Measurements from ENCODE around the gene PRKD1. TPM values are rescaled to one million over a fixed set of nuclear protein-coding genes. Genes with fewer than 3 reads are reported as not detected.

Gene PRKD1
- total and polyA plus RNA-seq, 2 of the 13 experiments (the other 11 are each of a cell fraction or from before 2014, with no cell fraction given): 0.22 to 1.3 TPM

- 0 out of 2 replicates have a peak, but pooled peaks have one; percentile 28 for TF ChIP-seq ZBTB7B (CRISPR knock-in tag; IDR thresholded peaks at IDR 0.05)
- no peak for TF ChIP-seq ZMYM4 (CRISPR knock-in tag; IDR thresholded peaks at IDR 0.05)
- TF ChIP-seq ZNF570 (CRISPR knock-in tag; IDR thresholded peaks at IDR 0.05; ENCODE audit: borderline replicate concordance): no peak
- no peak for TF ChIP-seq KIAA2018 (CRISPR knock-in tag; IDR thresholded peaks at IDR 0.05; ENCODE audit: borderline replicate concordance)
- peak; percentile 69; the same call in 1 of the 2 replicates for TF ChIP-seq UBTF (CRISPR knock-in tag; IDR thresholded peaks at IDR 0.05)
- 0 out of 2 replicates have a peak, but pooled peaks have one; percentile 28 for TF ChIP-seq HOXA5 (CRISPR knock-in tag; IDR thresholded peaks at IDR 0.05)
- TF ChIP-seq SOX6 (IDR thresholded peaks at IDR 0.05): no peak
- no peak for TF ChIP-seq SOX6 (CRISPR knock-in tag; IDR thresholded peaks at IDR 0.05)
- peak; percentile 9; the same call in 1 of the 2 replicates for TF ChIP-seq TFDP1 (CRISPR knock-in tag; IDR thresholded peaks at IDR 0.05; ENCODE audit: borderline replicate concordance)
- peak; percentile 64 for TF ChIP-seq ZNF883 (CRISPR knock-in tag; IDR thresholded peaks at IDR 0.05; ENCODE audit: not compliant biosample characterization)
- TF ChIP-seq AGO1 (IDR thresholded peaks at IDR 0.05; ENCODE audit: low read depth, low read length, poor library complexity, severe bottlenecking): peak; percentile 10
- TF ChIP-seq CBFB (CRISPR knock-in tag; IDR thresholded peaks at IDR 0.05): 0 out of 2 replicates have a peak, but pooled peaks have one; percentile 10
- 0 out of 2 replicates have a peak, but pooled peaks have one; percentile 31 for TF ChIP-seq HES4 (CRISPR knock-in tag; IDR thresholded peaks at IDR 0.05; ENCODE audit: borderline replicate concordance)
- TF ChIP-seq SPEN (CRISPR knock-in tag; IDR thresholded peaks at IDR 0.05; ENCODE audit: low read depth): no peak
- no peak for TF ChIP-seq SP1 (IDR thresholded peaks at IDR 0.05)
- 0 out of 2 replicates have a peak, but pooled peaks have one; percentile 18 for TF ChIP-seq SP1 (CRISPR knock-in tag; IDR thresholded peaks at IDR 0.05)
- TF ChIP-seq IKZF4 (CRISPR knock-in tag; IDR thresholded peaks at IDR 0.05; ENCODE audit: borderline replicate concordance, low read depth, not compliant biosample characterization): no peak
These were observed at the start of gene PRKD1 (continued) for GRCh38 chr14:29927376-29928116.

Measured in HepG2 (cell line).